Non-pigmented ciliary epithelial cell (primary cell): Measurements from ENCODE around the gene QRFP.

Experiments used
- DNase-seq: peaks from one replicate; pipeline ENCODE4 v3.0.0-alpha.2; 2010; ENCODE audit warnings: low read depth

Gene QRFP

GRCh38 chr9:130933114-130934046, 36.8 kb upstream of the QRFP start:
- no peak for DNase-seq

GRCh38 chr9:130932255-130933079, 35.9 kb upstream of the QRFP start:
- no peak for DNase-seq

- no peak for DNase-seq
These were observed 35.1 kb upstream of the QRFP start for GRCh38 chr9:130931508-130932254.

- no peak for DNase-seq
These were observed 34.3 kb upstream of the QRFP start for GRCh38 chr9:130930804-130931349.

GRCh38 chr9:130930132-130930803, 33.7 kb upstream of the QRFP start:
- no peak for DNase-seq

- no peak for DNase-seq
These were observed 33.0 kb upstream of the QRFP start for GRCh38 chr9:130929571-130930038.

GRCh38 chr9:130927995-130928900, 31.6 kb upstream of the QRFP start:
- DNase-seq = no peak

- DNase-seq = no peak
These were observed 30.7 kb upstream of the QRFP start for GRCh38 chr9:130927338-130927737.

GRCh38 chr9:130925050-130925678, 28.6 kb upstream of the QRFP start:
- DNase-seq = no peak

GRCh38 chr9:130924448-130924788, 27.8 kb upstream of the QRFP start:
- no peak for DNase-seq

GRCh38 chr9:130923611-130924447, 27.2 kb upstream of the QRFP start:
- DNase-seq = no peak

- no peak for DNase-seq
These were observed 26.4 kb upstream of the QRFP start for GRCh38 chr9:130922893-130923610.

GRCh38 chr9:130921989-130922892, 25.6 kb upstream of the QRFP start:
- DNase-seq = no peak

GRCh38 chr9:130921300-130921988, 24.8 kb upstream of the QRFP start:
- no peak for DNase-seq

- no peak for DNase-seq
These were observed 24.2 kb upstream of the QRFP start for GRCh38 chr9:130920762-130921299.

- no peak for DNase-seq
These were observed 23.6 kb upstream of the QRFP start for GRCh38 chr9:130920233-130920632.
